Neural cell (in vitro differentiated cells): Measurements from ENCODE around the gene SLC6A16. TPM values are rescaled to one million over a fixed set of nuclear protein-coding genes. Genes with fewer than 3 reads are reported as not detected.

Source experiments
- H2AFZ ChIP-seq: fragments of 200-600, 300-800 bp; sonication (generic), shearing (Covaris generic); 2 replicates; pipeline ENCODE4 v1.6.0; 2014; ENCODE audit warnings: low read depth, mild to moderate bottlenecking, antibody characterized with exemption, low read length, moderate library complexity
- H3F3A ChIP-seq: fragments of 200-600 bp; shearing (Covaris generic); 2 replicates; pipeline ENCODE4 v1.6.1; 2016; ENCODE audit warnings: mild to moderate bottlenecking, moderate library complexity, mixed read lengths, antibody characterized with exemption, low read length; ENCODE audit not compliant: insufficient read depth, poor library complexity, severe bottlenecking
- H3K27ac ChIP-seq: fragments of 200-600, 300-800 bp; sonication (generic), shearing (Covaris generic); 2 replicates; pipeline ENCODE4 v1.5.1; 2014; ENCODE audit warnings: mild to moderate bottlenecking, low read length, moderate library complexity
- H3K27me3 ChIP-seq: fragments of 300-800, 200-600 bp; sonication (generic), shearing (Covaris generic); 2 replicates; pipeline ENCODE4 v1.6.0; 2014; ENCODE audit warnings: mild to moderate bottlenecking, low read depth, low read length, moderate library complexity; ENCODE audit not compliant: insufficient read depth
- H3K36me3 ChIP-seq: fragments of 300-800, 200-600 bp; sonication (generic), shearing (Covaris generic); 2 replicates; pipeline ENCODE4 v1.5.1; 2014; ENCODE audit warnings: mild to moderate bottlenecking, antibody characterized with exemption, low read length, moderate library complexity; ENCODE audit not compliant: insufficient read depth
- H3K4me2 ChIP-seq: fragments of 300-800, 200-600 bp; sonication (generic), shearing (Covaris generic); 2 replicates; pipeline ENCODE4 v1.6.0; 2014; ENCODE audit warnings: mild to moderate bottlenecking, low read length
- H3K4me3 ChIP-seq: fragments of 300-800, 200-600 bp; sonication (generic), shearing (Covaris generic); 2 replicates; pipeline ENCODE4 v1.5.1; 2014; ENCODE audit warnings: mild to moderate bottlenecking, low read length, moderate library complexity
- H3K79me2 ChIP-seq: fragments of 200-600 bp; shearing (Covaris generic); replicated peaks from 2 replicates; pipeline ENCODE4 v1.6.0; 2014; ENCODE audit warnings: mild to moderate bottlenecking, low read length, moderate library complexity; ENCODE audit not compliant: insufficient read depth
- H3K9ac ChIP-seq: fragments of 300-800, 200-600 bp; sonication (generic), shearing (Covaris generic); 2 replicates; pipeline ENCODE4 v1.6.1; 2016; ENCODE audit warnings: mild to moderate bottlenecking, low read length, mixed read lengths
- H3K9me2 ChIP-seq: fragments of 200-600 bp; shearing (Covaris generic); 2 replicates; pipeline ENCODE4 v1.6.1; 2016; ENCODE audit warnings: mild to moderate bottlenecking, low read length, mixed read lengths; ENCODE audit not compliant: insufficient read depth
- H3K9me3 ChIP-seq: fragments of 200-600, 300-800 bp; sonication (generic), shearing (Covaris generic); 2 replicates; pipeline ENCODE4 v1.6.1; 2016; ENCODE audit warnings: mild to moderate bottlenecking, mixed run types, low read length, moderate library complexity, mixed read lengths
- H4K20me1 ChIP-seq: fragments of 200-600 bp; shearing (Covaris generic); 2 replicates; pipeline ENCODE4 v1.6.1; 2016; ENCODE audit warnings: mild to moderate bottlenecking, mixed run types; ENCODE audit not compliant: insufficient read depth
- EP300 ChIP-seq: fragments of 450-650 bp; conservative IDR thresholded peaks from 2 replicates; pipeline ENCODE4 v1.6.1; 2014; ENCODE audit warnings: antibody characterized with exemption, mild to moderate bottlenecking, moderate library complexity; ENCODE audit not compliant: poor library complexity, severe bottlenecking
- EZH2 ChIP-seq: fragments of 200-600, 300-800 bp; shearing (Covaris generic), sonication (generic); IDR thresholded peaks from 2 replicates; pipeline ENCODE4 v1.6.1; 2014; ENCODE audit warnings: antibody characterized with exemption, low read length, borderline replicate concordance, mild to moderate bottlenecking; ENCODE audit not compliant: insufficient read depth, poor library complexity, severe bottlenecking
- MXI1 ChIP-seq: fragments of 450-650 bp; conservative IDR thresholded peaks from 2 replicates; pipeline ENCODE4 v1.6.1; 2014; ENCODE audit warnings: antibody characterized with exemption, mild to moderate bottlenecking; ENCODE audit not compliant: poor library complexity, severe bottlenecking
- POLR2AphosphoS5 ChIP-seq: IDR thresholded peaks from 2 replicates; pipeline ENCODE4 v1.6.1; 2012
- RAD21 ChIP-seq: fragments of 450-650 bp; conservative IDR thresholded peaks from 2 replicates; pipeline ENCODE4 v1.6.1; 2014; ENCODE audit warnings: antibody characterized with exemption, mild to moderate bottlenecking, moderate library complexity
- SMC3 ChIP-seq: fragments of 450-650 bp; conservative IDR thresholded peaks from 2 replicates; pipeline ENCODE4 v1.6.1; 2014; ENCODE audit warnings: antibody characterized with exemption, mild to moderate bottlenecking, moderate library complexity; ENCODE audit not compliant: poor library complexity
- TAF1 ChIP-seq: IDR thresholded peaks from 2 replicates; pipeline ENCODE4 v1.6.1; 2012; ENCODE audit warnings: low read depth
- polyA plus RNA-seq: library from polyadenylated mRNA; depleted of rRNA; stranded (reverse); fragments of >200 nt; gene quantifications from 2 replicates; pipeline ENCODE4 v1.2.3, GENCODE V29; 2014
- small RNA-seq, 3 experiments: library from RNA; depleted of rRNA; stranded (forward); fragments of <200 nt; gene quantifications; one replicate each; pipeline ENCODE3, GENCODE V24; 2012
- TF ChIP-seq, protein P1 (sequence below): IDR thresholded peaks from 2 replicates; pipeline ENCODE4 v1.6.1; 2012; ENCODE audit warnings: borderline replicate concordance
- TF ChIP-seq, protein P2 (sequence below): fragments of 450-650 bp; IDR thresholded peaks from 2 replicates; pipeline ENCODE4 v1.5.1; 2014; ENCODE audit warnings: antibody characterized with exemption, mild to moderate bottlenecking, moderate library complexity; ENCODE audit not compliant: poor library complexity, severe bottlenecking

Gene SLC6A16
- polyA plus RNA-seq, 1 donor from 2014 or later, result not detected

GRCh38 chr19:49241769-49242168 is 83.2 kb downstream of the SLC6A16 start:
- Histone ChIP-seq H3K4me2 (no peak overlapping the region), H3K79me2 (no peaks in the 10 kb centered on the region), H3K4me3 (no peak overlapping the region), H2AFZ (no peak overlapping the region), H4K20me1 (no peaks in the 10 kb centered on the region), H3K27ac (no peak overlapping the region), H3K9ac (no peak overlapping the region), H3F3A (no peaks in the 10 kb centered on the region), H3K27me3 (no peaks in the 10 kb centered on the region), H3K36me3 (no peaks in the 10 kb centered on the region), H3K9me3 (no peaks in the 10 kb centered on the region), H3K9me2 (no peaks in the 10 kb centered on the region)
- TF ChIP-seq, protein P1, sequence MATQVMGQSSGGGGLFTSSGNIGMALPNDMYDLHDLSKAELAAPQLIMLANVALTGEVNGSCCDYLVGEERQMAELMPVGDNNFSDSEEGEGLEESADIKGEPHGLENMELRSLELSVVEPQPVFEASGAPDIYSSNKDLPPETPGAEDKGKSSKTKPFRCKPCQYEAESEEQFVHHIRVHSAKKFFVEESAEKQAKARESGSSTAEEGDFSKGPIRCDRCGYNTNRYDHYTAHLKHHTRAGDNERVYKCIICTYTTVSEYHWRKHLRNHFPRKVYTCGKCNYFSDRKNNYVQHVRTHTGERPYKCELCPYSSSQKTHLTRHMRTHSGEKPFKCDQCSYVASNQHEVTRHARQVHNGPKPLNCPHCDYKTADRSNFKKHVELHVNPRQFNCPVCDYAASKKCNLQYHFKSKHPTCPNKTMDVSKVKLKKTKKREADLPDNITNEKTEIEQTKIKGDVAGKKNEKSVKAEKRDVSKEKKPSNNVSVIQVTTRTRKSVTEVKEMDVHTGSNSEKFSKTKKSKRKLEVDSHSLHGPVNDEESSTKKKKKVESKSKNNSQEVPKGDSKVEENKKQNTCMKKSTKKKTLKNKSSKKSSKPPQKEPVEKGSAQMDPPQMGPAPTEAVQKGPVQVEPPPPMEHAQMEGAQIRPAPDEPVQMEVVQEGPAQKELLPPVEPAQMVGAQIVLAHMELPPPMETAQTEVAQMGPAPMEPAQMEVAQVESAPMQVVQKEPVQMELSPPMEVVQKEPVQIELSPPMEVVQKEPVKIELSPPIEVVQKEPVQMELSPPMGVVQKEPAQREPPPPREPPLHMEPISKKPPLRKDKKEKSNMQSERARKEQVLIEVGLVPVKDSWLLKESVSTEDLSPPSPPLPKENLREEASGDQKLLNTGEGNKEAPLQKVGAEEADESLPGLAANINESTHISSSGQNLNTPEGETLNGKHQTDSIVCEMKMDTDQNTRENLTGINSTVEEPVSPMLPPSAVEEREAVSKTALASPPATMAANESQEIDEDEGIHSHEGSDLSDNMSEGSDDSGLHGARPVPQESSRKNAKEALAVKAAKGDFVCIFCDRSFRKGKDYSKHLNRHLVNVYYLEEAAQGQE, result no peak
- TF ChIP-seq MXI1, result no peak
- TF ChIP-seq SMC3, result no peak
- TF ChIP-seq POLR2AphosphoS5, result no peak
- no peak for TF ChIP-seq TAF1
- no peak for TF ChIP-seq EZH2
- TF ChIP-seq RAD21, result no peak
- TF ChIP-seq, protein P2, sequence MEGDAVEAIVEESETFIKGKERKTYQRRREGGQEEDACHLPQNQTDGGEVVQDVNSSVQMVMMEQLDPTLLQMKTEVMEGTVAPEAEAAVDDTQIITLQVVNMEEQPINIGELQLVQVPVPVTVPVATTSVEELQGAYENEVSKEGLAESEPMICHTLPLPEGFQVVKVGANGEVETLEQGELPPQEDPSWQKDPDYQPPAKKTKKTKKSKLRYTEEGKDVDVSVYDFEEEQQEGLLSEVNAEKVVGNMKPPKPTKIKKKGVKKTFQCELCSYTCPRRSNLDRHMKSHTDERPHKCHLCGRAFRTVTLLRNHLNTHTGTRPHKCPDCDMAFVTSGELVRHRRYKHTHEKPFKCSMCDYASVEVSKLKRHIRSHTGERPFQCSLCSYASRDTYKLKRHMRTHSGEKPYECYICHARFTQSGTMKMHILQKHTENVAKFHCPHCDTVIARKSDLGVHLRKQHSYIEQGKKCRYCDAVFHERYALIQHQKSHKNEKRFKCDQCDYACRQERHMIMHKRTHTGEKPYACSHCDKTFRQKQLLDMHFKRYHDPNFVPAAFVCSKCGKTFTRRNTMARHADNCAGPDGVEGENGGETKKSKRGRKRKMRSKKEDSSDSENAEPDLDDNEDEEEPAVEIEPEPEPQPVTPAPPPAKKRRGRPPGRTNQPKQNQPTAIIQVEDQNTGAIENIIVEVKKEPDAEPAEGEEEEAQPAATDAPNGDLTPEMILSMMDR, result no peak
- no peak for TF ChIP-seq EP300

Small RNAs within 50 kb of the gene (small RNA-seq; reads per million reads assigned to genes)
- gene MIR4324, result 0 to 0.03 (median 0) reads per million in 3 experiments

Other genes with a start within 250 kb of the SLC6A16 start
- gene SNRNP70, start 239.7 kb downstream of the SLC6A16 start, polyA plus RNA-seq, result 721 and 833 TPM in 2 replicates
- 88.7 and 99.0 TPM in 2 replicates for gene LIN7B, start 210.8 kb downstream of the SLC6A16 start, polyA plus RNA-seq
- gene C19orf73, start 206.0 kb downstream of the SLC6A16 start, polyA plus RNA-seq, result 5.7 and 8.4 TPM in 2 replicates
- 73.0 and 80.7 TPM in 2 replicates for gene PPFIA3, start 205.6 kb downstream of the SLC6A16 start, polyA plus RNA-seq
- 1.0 TPM in 1 of 2 replicates, not detected in the other for gene HRC, start 169.8 kb downstream of the SLC6A16 start, polyA plus RNA-seq
- 40.0 and 42.5 TPM in 2 replicates for gene TRPM4, start 167.4 kb downstream of the SLC6A16 start, polyA plus RNA-seq
- not detected in 2 replicates for gene CD37, start 10.2 kb upstream of the SLC6A16 start, polyA plus RNA-seq
- 1.0 and 1.3 TPM in 2 replicates for gene TEAD2, start 37.2 kb upstream of the SLC6A16 start, polyA plus RNA-seq
- 2.8 TPM in 1 of 2 replicates, not detected in the other for gene DKKL1, start 38.7 kb upstream of the SLC6A16 start, polyA plus RNA-seq
- gene KASH5, start 63.1 kb upstream of the SLC6A16 start, polyA plus RNA-seq, result 0.11 TPM in 1 of 2 replicates, not detected in the other
- not detected in 2 replicates for gene PTH2, start 98.2 kb upstream of the SLC6A16 start, polyA plus RNA-seq
- not detected in 2 replicates for gene GFY, start 100.2 kb upstream of the SLC6A16 start, polyA plus RNA-seq
- 0.07 TPM in 1 of 2 replicates, not detected in the other for gene SLC17A7, start 116.3 kb upstream of the SLC6A16 start, polyA plus RNA-seq
- gene PIH1D1, start 126.6 kb upstream of the SLC6A16 start, polyA plus RNA-seq, result 132 and 145 TPM in 2 replicates
- 13.5 and 16.7 TPM in 2 replicates for gene ALDH16A1, start 128.0 kb upstream of the SLC6A16 start, polyA plus RNA-seq
- gene FLT3LG, start 149.0 kb upstream of the SLC6A16 start, polyA plus RNA-seq, result not detected in 2 replicates
- gene RPL13A, start 162.4 kb upstream of the SLC6A16 start, polyA plus RNA-seq, result 2,313 and 2,518 TPM in 2 replicates
- gene RPS11, start 171.2 kb upstream of the SLC6A16 start, polyA plus RNA-seq, result 4,020 and 4,439 TPM in 2 replicates
- 1.7 TPM in 1 of 2 replicates, not detected in the other for gene FCGRT, start 187.5 kb upstream of the SLC6A16 start, polyA plus RNA-seq
- gene RCN3, start 202.8 kb upstream of the SLC6A16 start, polyA plus RNA-seq, result not detected in 2 replicates